Upper lobe of right lung (tissue), 1 donor: ENCODE data around the gene C9orf78. TPM values are rescaled to one million over a fixed set of nuclear protein-coding genes. Genes with fewer than 3 reads are reported as not detected.

Source experiments
- ATAC-seq: fragments of 200-7000 bp; cut with Tn5 transposase; one replicate; pipeline ENCODE4 v1.9.1; 2020; ENCODE audit warnings: mild to moderate bottlenecking, moderate library complexity
- DNase-seq: peaks from one replicate; pipeline ENCODE4 v3.0.0-alpha.2; 2020
- H3K27ac ChIP-seq: fragments of 200-600 bp; one replicate; pipeline ENCODE4 v1.8.0; 2022
- H3K27me3 ChIP-seq: fragments of 200-600 bp; one replicate; pipeline ENCODE4 v1.8.0; 2022; ENCODE audit warnings: mild to moderate bottlenecking
- H3K36me3 ChIP-seq: fragments of 200-600 bp; one replicate; pipeline ENCODE4 v1.8.0; 2022
- H3K4me1 ChIP-seq: fragments of 200-600 bp; one replicate; pipeline ENCODE4 v1.8.0; 2022
- H3K4me3 ChIP-seq: fragments of 200-600 bp; one replicate; pipeline ENCODE4 v1.8.0; 2022; ENCODE audit warnings: mild to moderate bottlenecking
- H3K9me3 ChIP-seq: fragments of 200-600 bp; one replicate; pipeline ENCODE4 v1.8.0; 2022
- intact Hi-C: fragments of 100-400 bp; cut with DNase I; formaldehyde crosslinking; loops from one replicate; pipeline ENCODE4 v1.11.0; 2022
- total RNA-seq: library from RNA; stranded (reverse); fragmentation: NEBNext Ultra II Directional; extraction: Animal tissue kit (Norgen Biotek cat#: 25700); gene quantifications from one replicate; pipeline ENCODE4 v1.2.1, GENCODE V29; 2021
- TF ChIP-seq, protein P1 (sequence below): fragments of 200-600 bp; IDR thresholded peaks from one replicate; pipeline ENCODE4 v1.8.0; 2022; ENCODE audit warnings: antibody characterized with exemption
- donor health status: DM: no; HTN: yes; CAD: no; lungs with severe emphysema.

The C9orf78 gene
- total RNA-seq, 1 donor from 2014 or later: 36.6 TPM

DNA sequence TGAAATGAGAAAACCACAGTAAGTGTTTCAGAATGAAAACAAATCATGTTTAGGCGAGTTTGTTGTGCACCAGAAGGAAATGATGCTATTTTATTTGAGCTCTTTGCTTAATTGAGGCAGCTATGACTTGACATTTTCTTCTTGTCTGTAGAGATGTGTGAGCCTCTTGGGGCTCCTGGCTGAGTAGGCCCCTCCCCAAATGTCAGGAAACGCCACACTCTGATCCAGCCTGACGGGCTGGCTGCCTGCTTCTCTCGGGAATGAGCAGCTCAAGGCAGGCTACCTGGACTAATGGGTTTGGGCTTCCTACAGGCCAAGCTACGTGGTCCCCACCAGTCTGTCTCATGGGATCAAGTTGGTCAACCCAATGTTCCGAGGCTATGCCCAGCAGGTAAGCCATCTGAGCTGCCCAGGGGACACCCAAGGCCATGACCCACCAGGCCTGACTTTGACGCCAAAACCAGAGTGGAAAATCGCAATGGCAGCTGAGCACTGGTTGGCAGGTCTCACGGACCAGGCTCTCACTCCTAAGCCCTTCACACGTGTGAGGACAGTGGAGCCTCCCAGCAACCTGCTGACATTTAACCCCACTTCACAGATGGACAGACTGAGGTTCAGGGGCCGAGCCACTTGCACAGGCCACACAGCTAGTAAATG, 30.0 kb upstream of the C9orf78 start:
- Histone ChIP-seq H3K27me3 (no peaks in the 10 kb centered on the region), H3K27ac (no peak overlapping the region), H3K36me3 (peaks cover 41% of the 10 kb centered on the region), H3K4me1 (no peaks in the 10 kb centered on the region), H3K9me3 (no peaks in the 10 kb centered on the region), H3K4me3 (no peak overlapping the region)
- no peak for ATAC-seq
- intact Hi-C loops: no loop called here
- TF ChIP-seq, protein P1, sequence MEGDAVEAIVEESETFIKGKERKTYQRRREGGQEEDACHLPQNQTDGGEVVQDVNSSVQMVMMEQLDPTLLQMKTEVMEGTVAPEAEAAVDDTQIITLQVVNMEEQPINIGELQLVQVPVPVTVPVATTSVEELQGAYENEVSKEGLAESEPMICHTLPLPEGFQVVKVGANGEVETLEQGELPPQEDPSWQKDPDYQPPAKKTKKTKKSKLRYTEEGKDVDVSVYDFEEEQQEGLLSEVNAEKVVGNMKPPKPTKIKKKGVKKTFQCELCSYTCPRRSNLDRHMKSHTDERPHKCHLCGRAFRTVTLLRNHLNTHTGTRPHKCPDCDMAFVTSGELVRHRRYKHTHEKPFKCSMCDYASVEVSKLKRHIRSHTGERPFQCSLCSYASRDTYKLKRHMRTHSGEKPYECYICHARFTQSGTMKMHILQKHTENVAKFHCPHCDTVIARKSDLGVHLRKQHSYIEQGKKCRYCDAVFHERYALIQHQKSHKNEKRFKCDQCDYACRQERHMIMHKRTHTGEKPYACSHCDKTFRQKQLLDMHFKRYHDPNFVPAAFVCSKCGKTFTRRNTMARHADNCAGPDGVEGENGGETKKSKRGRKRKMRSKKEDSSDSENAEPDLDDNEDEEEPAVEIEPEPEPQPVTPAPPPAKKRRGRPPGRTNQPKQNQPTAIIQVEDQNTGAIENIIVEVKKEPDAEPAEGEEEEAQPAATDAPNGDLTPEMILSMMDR: no peak
- DNase-seq: no peak

DNA sequence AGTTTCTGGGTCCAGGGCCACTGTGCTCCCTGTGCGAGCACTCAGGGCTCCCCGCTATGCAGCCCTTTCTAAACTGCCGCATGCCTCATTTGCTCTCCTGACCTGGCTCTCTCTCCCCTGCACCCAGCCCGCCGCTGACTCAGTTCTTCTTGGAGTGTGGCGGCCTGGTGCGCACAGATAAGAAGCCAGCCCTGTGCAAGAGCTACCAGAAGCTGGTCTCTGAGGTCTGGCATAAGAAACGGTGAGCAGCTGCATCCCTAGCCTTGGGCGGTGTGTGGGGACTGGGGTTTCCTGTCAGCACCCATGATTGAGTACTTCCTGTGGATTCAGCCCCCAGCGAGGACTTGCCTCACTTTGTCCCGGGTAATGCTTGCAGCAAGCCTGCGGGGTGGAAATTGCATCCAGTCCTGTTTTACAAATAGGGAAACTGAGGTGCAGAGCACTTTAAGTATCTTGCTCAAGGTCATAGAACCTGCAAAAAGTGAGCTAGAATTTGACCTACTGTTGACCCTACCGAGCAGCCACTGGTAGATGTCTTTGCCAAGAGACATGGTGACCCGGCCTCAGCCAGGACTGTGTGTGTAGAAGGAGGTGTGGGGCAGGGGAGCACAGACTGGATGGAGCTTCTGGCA, 28.1 kb upstream of the C9orf78 start:
- H3K4me1 ChIP-seq: no peaks in the 10 kb centered on the region
- H3K27me3 ChIP-seq: no peaks in the 10 kb centered on the region
- ATAC-seq: peak; percentile 49
- DNase-seq: no peak
- peaks cover 50% of the 10 kb centered on the region for H3K36me3 ChIP-seq
- H3K27ac ChIP-seq: no peak overlapping the region
- TF ChIP-seq, protein P1: no peak
- no peaks in the 10 kb centered on the region for H3K9me3 ChIP-seq
- no peak overlapping the region for H3K4me3 ChIP-seq
- intact Hi-C loops: no loop called here

DNA sequence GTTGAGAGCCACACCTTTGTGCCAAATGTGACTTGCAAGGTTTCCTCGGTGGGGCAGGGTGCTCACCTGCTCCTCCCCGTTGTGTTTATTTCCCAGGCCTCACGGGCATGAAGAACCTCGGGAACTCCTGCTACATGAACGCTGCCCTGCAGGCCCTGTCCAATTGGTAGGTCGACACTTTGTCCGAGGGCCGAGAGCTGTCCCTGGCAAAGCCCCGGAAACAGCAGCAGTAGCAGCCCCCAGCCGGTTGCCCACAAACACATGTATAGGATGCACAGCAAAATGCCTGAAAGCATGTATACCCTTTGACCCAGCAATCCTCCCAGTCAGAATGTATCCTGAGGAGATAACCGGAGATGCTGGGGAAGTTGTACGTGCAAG, 26.4 kb upstream of the C9orf78 start:
- H3K4me1 ChIP-seq: no peaks in the 10 kb centered on the region
- H3K27ac ChIP-seq: no peak overlapping the region
- no peak for DNase-seq
- no peak overlapping the region for H3K4me3 ChIP-seq
- TF ChIP-seq, protein P1: no peak
- H3K27me3 ChIP-seq: no peaks in the 10 kb centered on the region
- H3K36me3 ChIP-seq: peaks cover 54% of the 10 kb centered on the region
- no peak for ATAC-seq
- intact Hi-C loops: no loop called here
- no peaks in the 10 kb centered on the region for H3K9me3 ChIP-seq

DNA sequence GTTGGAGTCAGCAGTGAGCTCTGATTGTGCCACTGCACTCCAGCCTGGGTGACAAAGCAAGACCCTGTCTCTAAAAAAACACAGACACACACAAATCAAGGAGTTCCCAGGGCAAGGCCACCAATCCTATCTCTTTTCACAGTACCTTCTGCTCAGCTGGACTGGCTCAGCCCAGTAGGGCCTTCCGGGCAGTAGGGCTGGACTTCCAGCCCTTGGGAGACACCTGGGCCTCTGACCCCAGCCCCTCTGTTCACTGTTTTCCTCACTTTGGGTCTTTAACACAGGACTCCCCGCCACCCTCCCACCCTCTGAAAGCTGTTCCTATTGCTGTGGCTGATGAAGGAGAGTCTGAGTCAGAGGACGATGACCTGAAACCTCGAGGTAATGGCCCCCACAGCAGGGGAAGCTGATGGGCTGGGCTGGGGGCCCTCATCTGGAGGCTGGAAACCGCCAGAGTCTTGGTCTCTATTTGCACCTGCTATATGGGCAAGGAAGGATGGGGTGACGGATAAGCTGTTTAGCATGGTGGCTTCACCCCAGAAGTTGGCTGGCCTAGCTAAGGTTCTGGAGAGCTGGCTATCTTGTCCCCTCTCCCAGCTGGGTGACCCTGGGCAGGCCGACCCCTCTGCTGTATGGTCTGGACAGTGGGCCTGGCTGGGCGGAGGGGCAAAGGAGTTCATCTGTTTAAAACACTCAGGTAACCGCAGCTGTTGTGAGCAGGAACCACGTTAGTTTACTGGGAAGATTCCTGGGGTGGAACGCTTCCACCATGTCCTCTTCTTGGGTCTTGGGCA, 25.8 kb upstream of the C9orf78 start:
- H3K9me3 ChIP-seq: no peaks in the 10 kb centered on the region
- no peak overlapping the region for H3K27ac ChIP-seq
- DNase-seq: no peak
- peaks cover 56% of the 10 kb centered on the region for H3K36me3 ChIP-seq
- H3K27me3 ChIP-seq: no peaks in the 10 kb centered on the region
- no peaks in the 10 kb centered on the region for H3K4me1 ChIP-seq
- no peak for ATAC-seq
- TF ChIP-seq, protein P1: no peak
- H3K4me3 ChIP-seq: no peak overlapping the region
- intact Hi-C loops: no loop called here

DNA sequence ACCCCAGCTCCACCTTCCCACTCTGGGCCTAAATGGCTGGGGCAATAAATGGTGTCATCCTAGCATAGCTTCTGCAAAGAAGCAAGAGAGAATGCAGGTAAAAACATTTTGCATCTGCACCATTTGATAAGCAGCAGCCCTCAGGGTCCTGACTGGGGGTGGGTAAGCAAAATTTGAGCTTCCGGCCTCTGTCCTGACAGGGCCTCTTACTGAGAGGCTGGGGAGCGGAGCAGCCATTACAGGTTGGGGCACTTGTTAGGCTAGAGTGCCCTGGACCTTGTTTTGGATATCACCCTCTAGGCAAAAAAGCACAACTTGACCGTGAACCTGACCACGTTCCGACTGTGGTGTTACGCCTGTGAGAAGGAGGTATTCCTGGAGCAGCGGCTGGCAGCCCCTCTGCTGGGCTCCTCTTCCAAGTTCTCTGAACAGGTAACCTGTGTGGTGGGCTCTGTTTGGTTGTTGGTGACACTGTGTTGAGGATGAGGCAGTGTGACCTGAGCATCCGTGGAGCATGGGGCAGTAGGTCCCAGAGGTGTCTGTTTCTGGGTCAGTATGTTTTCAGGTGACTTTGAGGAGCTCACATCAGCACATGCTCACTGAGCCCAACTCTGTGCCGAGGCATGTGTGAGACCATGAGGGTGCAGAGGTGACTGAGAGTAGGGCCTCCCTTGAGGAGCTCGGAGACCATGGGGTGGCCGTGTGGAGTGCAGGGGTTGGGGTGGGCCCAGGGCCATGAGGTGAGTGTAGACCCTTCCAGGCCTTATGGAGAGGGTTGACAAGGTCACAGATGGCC, 23.3 kb upstream of the C9orf78 start:
- Histone ChIP-seq H3K4me1 (no peaks in the 10 kb centered on the region), H3K36me3 (peaks cover 63% of the 10 kb centered on the region), H3K27ac (no peak overlapping the region), H3K27me3 (no peaks in the 10 kb centered on the region), H3K4me3 (no peak overlapping the region), H3K9me3 (no peaks in the 10 kb centered on the region)
- ATAC-seq: no peak
- no peak for DNase-seq
- TF ChIP-seq, protein P1: no peak
- intact Hi-C loops: no loop called here
